GM19467 (cell line): ENCODE measurements around the gene UBE2H.
"Not testable (repeated sequence)": the region's sequence is repeated elsewhere in the genome, so short reads cannot be mapped to it uniquely, and the experiment has no call there.

ENCODE experiments used
- ATAC-seq: cut with Tn5 transposase; IDR thresholded peaks from one replicate; pipeline ENCODE4 v1.9.1; 2021; ENCODE audit warnings: mild to moderate bottlenecking, moderate library complexity; ENCODE audit not compliant: unreplicated experiment

Gene UBE2H

DNA sequence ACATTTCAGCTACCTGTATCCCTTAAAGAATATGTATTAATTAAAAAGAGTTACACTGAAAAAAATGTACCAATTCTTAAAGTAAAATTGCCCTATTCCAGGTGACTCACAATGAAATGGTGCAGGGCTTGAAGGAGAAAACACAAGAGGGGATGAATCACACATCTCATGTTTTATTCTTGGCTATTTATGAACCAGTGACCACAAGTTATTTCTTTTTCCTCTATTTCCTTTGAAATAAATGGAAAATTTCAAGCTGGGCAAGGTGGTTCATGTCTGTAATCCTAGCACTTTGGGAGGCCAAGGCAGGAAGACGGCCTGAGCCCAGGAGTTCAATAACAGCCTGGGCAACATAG is 106.8 kb downstream of the UBE2H start:
- no peak for ATAC-seq

DNA sequence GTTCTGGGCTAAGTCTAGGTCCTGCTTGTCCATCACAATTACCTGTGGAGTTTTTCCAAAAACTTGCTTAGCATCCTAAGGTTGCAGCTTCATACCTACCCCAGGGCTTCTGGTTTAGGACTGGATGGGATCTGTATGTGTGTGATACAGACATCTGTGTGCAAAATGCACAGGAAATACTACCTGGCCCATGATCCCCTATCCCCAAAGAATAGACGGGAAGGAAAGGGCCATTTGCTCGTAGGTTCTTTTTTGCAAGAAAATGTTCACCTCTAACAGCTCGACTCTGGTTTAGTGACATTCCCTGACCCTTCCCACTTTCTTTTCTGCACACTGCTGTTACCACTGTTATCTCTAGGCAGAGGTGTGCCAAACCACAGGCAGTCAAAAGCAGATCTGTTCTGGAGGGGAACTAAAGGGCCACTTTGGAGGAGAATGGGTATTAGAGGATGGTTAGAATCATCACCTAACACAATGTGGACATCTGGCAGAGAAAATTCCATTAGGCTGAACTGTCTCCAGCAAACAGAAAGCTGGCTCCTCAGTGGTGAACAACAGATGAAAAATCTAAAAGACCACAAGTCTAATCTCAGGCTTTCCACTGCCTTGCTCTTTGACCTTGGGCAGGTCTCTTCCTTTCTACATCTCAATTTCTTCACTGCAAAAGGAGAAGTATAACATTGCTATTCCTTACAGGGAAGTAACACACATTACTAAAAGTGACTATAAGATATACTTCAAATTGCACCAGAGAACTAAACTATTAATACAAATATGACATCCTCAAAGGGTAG is 107.4 kb downstream of the UBE2H start:
- ATAC-seq: no peak

DNA sequence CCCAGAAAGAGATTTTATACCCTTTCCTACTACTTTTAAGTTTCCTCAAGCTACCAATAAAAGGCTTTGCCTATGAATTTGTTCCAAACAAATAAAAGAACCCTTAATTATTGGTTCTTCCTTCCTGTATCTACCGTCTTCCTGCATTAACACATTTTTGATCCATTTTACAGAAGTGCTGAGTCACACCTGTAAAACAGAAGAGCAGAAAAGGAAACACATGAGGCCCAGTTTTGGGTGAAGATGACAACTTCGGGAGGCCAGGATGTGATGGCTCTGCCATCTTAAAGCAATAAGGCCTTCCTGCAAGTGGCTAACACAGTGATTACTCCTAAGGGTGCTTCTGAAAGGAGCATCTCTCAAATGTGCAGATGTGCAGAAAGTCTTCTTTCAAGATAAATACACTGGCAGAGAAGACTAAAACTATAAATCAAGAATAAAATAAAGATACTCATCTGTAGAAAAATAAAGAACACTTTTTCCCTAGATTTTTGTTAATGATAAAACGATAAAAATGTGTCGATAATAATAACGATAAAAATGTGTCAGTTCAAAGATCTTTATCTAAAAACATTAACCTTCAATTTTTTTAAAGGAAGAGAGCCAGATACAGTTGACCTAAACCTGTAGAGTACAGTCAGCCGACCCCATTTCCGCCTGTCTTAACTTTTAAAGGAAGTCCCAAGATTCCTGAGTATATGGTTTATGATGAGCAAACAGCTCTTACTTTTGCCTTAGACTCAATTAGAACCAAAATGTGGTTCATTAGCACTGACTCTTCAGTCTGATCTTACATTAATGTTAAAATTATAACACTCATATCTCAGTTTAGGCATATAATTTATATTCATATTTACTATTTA is 108.6 kb downstream of the UBE2H start:
- no peak for ATAC-seq

DNA sequence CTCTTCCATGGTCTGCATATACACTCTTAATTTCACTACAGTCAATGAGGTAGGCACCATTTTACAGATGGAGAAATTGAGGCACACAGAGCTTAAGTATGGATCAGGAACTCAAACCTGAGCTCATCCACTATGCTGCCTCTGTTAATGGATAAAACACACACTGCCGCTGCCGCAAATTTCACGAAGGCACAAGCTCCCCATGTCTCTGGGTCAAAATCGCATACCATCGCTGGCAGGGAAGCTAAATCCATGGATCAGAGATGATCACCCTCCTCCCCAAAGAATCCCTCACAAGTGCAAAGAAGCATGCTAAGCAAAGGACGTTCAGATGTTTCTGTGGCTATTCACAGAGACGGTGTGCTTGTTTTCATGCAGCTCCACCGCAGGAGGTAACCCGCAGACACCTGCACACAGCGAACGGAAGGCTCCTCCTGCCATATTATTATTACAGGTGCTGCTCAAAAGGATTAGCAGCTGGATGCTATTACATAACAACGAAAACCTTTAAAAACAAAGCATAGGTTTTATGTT is 109.3 kb downstream of the UBE2H start:
- ATAC-seq: no peak

DNA sequence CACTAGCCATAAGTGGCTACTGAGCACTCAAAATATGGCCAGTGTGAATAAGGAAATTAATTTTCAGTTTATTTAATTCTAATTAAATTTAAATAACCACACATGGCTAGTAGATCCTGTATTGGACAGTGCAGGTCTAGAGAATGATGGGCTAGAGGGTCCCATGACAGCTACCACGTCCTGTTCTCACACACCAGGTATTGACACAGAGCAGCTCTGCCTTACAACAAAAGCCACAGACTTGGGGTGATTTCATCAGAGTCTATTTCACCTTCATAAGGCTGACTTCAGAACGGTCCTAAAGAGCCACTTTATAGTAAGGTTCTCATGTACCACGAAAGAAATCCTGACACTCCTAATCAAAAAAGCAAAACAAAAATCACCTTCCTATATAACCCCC is 111.3 kb downstream of the UBE2H start:
- no peak for ATAC-seq

DNA sequence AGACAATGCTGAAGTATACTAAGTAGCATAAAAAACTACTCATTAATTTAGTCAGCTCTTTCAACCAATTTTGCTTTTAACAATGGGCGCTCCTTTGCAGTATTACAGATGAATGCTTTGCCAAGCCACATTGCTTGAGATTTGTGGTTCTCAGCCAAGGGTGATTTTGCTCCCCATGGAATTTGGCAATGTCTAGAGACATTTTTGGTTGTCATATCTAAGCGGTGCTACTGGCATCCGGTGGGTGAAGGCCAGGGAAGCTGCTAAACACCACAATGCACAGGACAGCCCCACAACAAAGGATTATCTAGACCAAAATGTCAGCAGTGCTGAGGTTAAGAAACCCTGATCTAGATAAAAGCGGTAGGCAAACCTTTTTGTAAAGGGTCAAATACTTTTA is 112.0 kb downstream of the UBE2H start:
- ATAC-seq: no peak

DNA sequence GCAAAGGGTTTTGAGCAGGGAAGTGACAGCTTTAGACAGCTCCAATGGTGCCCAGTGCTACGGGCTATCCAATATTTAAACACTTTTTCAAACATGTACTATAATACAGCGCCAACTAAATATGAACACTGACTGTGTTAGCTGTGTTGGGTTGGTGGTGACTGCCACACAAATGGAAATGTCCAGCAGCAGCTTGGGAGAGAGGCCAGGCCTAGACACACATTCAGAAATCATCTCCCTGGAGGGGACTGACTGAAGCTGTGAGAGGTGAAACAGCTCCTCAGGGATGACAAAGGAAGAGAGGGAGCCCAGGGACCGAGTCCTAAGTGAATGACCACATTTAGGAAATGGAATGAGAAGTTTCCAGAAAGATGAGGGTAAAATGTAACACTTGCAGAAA is 115.8 kb downstream of the UBE2H start:
- no peak for ATAC-seq

DNA sequence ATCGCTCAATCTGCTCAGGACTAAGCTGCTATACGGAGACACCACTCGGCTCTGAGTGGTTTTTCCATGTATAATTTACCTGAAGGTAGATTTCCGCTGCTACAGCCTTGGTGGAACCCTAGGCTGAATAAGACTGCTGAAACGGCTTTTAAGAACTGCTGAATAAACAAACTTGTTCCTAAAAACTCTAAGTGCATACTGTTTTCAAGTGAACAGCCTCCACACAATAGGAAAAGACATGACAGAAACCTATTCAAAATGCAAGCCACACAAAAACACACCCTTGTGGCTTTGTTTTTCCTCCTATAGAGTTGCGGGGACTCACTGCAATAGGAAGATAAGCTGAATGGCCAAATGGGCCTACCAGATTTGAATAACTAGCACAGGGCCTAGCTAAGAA is 117.2 kb downstream of the UBE2H start:
- no peak for ATAC-seq

DNA sequence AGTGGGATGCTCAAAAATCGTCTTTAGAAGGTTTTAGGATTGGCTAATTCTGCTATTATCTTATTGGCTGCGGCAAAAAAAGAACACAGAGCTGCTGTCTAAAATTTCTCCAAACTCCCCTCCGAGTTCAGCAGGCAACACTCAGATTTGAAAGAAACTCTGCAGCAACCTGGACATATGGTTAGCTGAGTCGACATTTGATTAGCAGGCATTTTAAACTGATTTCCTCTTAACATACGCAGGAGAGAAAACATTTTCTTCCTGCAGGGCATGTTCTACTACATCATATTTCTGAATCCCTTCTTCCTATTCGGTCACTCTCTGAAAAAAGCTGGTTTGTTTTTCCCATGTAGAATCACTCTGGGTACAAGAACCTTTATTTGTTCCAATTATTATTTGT is 119.4 kb downstream of the UBE2H start:
- ATAC-seq: not testable (repeated sequence)

DNA sequence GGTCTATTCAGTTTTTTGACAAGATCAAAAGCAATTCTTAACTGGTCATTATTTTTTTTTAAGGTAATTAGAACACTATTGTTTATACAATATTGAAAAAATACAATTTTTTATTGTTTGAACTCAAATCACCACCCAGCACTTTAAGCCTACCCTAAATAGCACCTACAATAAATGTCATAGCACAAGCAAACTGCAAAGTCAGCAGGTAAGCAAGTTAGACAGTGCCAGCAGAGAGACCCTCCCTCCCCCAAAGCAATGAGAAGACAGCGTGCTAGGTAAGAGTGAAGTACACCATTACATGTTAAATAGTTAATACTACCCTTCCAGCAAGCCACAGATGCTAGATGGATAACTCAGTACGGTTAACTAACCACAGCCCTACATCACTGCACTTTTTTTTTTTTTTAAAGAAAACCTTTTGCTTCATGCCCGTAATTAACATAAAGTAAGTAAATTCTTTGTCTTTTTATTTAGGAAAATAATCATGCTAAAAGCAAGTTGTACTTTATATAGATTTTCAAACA is 120.0 kb downstream of the UBE2H start:
- ATAC-seq: no peak

DNA sequence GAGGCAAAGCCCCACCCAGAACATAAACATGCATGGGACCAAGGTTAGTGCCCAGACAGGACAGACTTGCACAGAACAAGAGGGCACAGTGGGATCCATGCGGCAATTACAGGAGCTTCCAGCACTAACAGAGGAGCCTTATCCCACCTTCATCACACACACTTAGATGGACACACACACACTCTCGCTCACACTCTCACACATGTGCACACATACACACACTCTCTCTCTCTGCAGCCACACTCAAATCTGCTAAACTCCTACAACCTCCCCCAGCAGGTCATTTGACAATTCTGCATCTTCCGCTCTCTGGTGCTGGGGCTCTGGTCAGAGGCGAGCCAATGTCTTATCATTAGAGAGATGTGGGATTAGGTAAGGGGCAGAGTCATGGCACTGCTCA is 120.5 kb downstream of the UBE2H start:
- no peak for ATAC-seq

DNA sequence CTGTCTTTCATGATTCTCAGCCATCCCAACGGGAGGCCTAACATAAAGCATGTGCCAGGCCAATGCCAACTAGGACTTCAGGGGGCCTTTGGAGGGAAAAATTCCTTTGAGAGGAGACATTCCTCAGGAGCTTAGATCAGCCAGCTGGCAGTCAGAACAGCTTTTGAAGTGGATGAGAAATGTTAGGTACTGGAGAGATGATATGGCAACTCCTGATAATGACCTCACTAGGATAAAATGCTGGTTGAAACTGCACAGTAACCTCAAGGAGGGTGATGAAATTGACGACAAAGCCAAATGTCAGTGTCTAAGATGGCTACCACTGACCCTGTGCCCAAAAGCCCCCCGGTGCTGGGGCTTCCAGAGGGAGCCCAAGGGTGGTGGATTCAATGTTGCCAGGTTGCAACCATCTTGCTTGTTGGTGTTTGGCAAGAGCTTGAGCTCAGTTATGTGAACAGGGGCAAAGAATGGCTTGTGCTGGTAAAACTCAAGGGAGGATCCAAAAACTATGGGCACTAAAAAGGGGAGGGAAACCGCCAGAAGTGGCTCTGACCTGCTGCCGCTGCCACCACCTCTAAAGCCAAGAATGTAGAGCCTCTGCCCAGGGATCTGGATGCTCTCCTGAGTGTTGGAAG is 121.2 kb downstream of the UBE2H start:
- no peak for ATAC-seq

DNA sequence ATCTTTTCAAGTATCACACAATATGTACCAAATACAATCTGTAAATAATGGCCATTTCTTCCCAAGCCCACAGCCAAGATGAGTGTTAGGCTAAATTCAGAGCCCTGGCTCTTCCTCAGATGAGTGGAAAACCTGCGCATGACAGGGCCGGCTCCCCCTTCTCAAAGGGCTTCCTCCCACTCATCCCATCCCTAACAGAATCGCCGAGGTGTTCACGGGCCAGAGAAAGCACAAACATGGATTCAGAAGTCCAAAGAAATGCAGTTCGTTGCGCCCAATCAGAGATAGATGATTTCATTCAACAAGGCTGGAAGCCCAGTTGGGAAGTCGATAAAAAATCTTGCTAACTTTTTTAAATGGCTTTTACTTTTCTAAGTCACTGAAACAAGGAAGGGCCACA is 121.8 kb downstream of the UBE2H start:
- ATAC-seq: no peak

DNA sequence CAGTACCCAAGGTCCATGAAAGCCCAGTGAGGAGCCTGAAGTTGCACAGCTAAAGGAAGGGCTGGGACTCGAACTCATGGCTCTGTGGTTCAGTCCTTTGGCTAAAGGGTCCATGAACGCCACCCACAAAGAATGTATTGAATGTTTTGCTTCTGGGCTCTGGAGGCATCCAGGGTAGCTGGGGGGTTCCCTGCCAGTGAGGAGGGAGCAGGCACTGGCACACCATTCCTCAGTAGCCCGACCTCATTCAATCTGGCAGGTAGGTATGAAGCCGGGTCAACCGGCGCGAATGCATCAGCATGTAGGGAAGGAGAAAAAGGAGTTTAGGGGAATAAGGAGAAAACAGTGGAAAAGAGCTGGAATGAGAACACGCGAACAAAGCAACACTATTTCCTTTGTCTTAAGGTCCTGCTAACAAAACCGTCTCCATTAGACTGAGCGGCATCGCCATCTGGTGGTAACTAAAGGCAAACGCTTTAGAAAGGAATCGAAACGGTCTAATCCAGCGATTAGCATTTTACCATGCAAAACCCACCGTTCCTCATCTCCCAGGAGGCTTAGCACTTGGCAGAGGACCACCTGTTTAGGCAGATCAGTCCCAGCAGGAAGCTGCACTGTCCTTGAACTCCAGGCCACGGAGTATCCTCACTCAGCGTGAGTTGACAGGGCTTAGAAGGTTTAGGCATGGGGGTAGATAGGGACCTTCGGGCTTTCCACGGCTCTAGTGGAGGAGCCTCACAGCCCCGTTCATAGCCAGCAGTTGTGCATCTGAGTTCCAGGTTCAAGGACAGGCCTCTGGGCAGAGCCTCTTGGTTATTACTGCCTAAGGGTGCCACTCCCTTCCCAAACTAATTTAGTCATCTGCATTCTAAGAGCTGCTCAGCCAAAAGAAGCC is 122.8 kb downstream of the UBE2H start:
- ATAC-seq: no peak

DNA sequence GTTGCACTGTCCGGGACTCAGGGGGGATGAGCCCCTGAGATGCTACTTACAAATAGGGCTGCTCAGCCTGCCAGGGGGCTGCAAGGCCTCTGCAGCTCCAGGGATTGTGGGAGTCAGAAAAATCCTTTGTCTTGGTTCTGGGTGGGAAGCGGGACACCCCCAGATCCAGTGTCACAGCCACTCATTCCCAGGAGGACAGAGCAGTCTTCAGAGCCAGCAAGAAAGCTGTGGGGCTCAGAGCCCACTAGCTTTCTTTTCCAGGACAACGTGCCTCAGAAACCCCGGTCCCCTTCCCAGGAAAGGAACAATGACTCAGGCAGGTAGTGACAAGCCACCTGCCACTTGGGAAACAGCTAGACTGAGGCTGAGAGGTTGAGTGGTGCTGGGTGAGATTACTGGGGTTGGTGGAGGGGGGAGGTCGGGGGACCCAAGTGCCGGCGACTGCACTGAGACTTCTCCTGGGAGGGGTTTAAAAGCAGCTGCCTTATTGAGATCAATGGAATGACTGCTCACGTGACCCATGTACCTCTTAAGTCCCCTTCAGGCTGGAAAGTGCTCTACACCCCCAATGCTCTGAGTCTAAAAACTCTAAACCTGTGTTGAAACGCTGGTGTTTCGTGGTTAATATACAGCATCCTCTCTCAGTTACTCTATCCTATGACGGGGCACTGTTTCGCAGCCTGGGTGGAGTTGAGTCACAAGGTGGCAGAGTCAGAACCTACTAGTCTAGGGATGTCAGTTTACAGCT is 123.6 kb downstream of the UBE2H start:
- no peak for ATAC-seq

DNA sequence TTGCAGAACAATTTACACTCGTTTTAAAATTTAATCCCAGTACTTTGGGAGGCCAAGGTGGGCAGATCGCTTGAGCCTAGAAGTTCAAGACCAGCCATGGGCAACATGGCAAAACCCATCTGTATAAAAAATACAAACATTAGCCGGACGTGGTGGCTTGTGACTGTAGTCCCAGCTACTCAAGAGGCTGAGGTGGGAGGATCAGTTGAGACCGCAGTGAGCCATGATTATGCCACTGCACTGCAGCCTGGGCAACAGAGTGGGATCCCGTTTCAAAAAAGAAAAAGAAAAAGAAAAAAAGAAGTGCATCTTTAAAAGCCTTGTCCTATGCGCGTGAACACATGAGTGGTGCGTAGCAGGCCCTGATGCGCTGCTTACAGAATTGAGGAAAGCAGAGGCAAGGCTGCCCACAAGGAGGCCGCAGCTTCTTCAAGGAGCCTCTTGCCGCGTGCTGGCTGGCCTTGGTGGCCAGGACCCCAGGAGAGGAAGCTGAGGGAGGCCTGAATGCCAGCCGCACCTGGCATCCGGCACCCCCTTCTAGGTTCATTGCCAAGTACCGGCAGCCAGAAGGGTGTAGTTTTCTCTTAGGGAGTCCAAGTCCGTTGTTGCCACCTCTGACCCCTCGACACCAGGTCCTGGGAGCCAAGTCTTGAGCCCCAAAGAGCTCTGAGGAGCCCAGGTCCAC is 124.5 kb downstream of the UBE2H start:
- no peak for ATAC-seq

DNA sequence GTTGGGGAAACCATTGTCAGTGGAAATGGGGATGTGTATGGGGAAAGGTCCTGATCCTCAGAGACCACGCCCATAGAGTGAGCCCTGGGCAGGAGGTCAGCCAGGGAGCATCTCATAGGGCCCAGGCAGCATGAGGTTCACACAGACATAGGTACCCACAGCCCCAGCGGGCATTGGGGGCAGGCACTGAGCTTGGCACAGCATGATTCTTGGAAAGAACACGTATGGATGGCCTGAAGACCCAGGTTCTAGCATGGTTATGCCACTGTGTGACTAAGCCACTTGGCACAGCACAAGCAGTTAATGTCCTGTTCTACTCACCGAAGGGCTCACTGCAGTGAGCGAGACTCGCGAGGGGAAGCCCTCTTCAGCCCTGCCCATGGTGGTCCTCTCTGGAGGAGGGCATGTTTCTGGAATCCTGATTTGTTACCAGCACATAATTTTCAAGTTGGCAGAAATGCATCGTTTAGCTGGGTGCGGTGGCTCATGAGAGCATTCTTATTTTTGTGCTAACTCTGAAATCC is 125.2 kb downstream of the UBE2H start:
- ATAC-seq: no peak

DNA sequence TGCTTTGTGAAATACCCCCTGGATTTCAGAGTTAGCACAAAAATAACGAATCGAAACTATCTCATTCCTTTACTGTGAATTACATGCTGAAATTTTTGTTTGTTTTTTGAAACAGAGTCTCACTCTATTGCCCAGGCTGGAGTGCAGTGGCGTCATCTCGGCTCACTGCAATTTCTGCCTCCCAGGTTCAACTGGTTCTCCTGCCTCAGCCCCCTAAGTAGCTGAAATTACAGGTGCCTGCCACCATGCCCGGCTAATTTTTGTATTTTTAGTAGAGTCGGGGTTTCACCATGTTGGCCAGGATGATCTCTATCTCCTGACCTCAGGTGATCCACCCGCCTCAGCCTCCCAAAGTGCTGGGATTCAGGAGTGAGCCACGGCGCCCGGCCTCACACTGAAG is 125.9 kb downstream of the UBE2H start:
- ATAC-seq: not testable (repeated sequence)
